ENCODE data around the gene CDK10.
"Not testable (repeated sequence)": the region's sequence is repeated elsewhere in the genome, so short reads cannot be mapped to it uniquely, and the experiment has no call there.

Gene CDK10

GRCh38 chr16:89696670-89697128 is 10.2 kb downstream of the CDK10 start:
- no peak for DNase-seq

- no peak for DNase-seq
Observed at GRCh38 chr16:89697161-89697615, 10.7 kb downstream of the CDK10 start.

- no peak for DNase-seq
Observed at GRCh38 chr16:89697616-89698331, 11.3 kb downstream of the CDK10 start.

- DNase-seq: not testable (repeated sequence)
Observed at GRCh38 chr16:89698717-89699116, 12.2 kb downstream of the CDK10 start.

GRCh38 chr16:89699629-89700099 is 13.2 kb downstream of the CDK10 start:
- not testable (repeated sequence) for DNase-seq

GRCh38 chr16:89700100-89700648 is 13.7 kb downstream of the CDK10 start:
- peak; percentile 97 for DNase-seq

GRCh38 chr16:89700649-89701424 is 14.3 kb downstream of the CDK10 start:
- DNase-seq: peak; percentile 32

- DNase-seq: peak; percentile 77
Observed at GRCh38 chr16:89701425-89702406, 15.2 kb downstream of the CDK10 start, which contains the start of gene SPATA2L. SPATA2L (minus strand) TSS chr16:89701705; CDS start chr16:89701232, 473 bp downstream.

GRCh38 chr16:89704281-89704680 is 17.8 kb downstream of the CDK10 start:
- DNase-seq: no peak

- DNase-seq: no peak
Observed at GRCh38 chr16:89705006-89705405, 18.5 kb downstream of the CDK10 start.

- no peak for DNase-seq
Observed at GRCh38 chr16:89706518-89707260, 20.2 kb downstream of the CDK10 start.

- DNase-seq: no peak
Observed at GRCh38 chr16:89707695-89708094, 21.2 kb downstream of the CDK10 start.

- DNase-seq: no peak
Observed at GRCh38 chr16:89708481-89708931, 22.0 kb downstream of the CDK10 start.

GRCh38 chr16:89709166-89709565 is 22.7 kb downstream of the CDK10 start:
- DNase-seq: no peak

GRCh38 chr16:89709716-89710432 is 23.4 kb downstream of the CDK10 start:
- no peak for DNase-seq

- DNase-seq: no peak
Observed at GRCh38 chr16:89710709-89711564, 24.4 kb downstream of the CDK10 start.

GRCh38 chr16:89711601-89712273 is 25.2 kb downstream of the CDK10 start:
- DNase-seq: no peak

- no peak for DNase-seq
Observed at GRCh38 chr16:89712274-89712781, 25.8 kb downstream of the CDK10 start.

- DNase-seq: no peak
Observed at GRCh38 chr16:89716493-89716892, 30.0 kb downstream of the CDK10 start.
